SKM-1 (cell line): Measurements from ENCODE around the gene HBS1L.

ENCODE experiments used
- DNase-seq: peaks from one replicate; lab custom pipeline; 2025; ENCODE audit not compliant: unreplicated experiment; lab: John Stamatoyannopoulos, UW

Gene HBS1L

GRCh38 chr6:134954272-134955000 is 100.2 kb downstream of the HBS1L start:
- DNase-seq = no peak

- no peak for DNase-seq
Measured at GRCh38 chr6:134951494-134952263, 102.9 kb downstream of the HBS1L start.

GRCh38 chr6:134950482-134950881 is 104.1 kb downstream of the HBS1L start:
- DNase-seq = no peak

- DNase-seq = no peak
Measured at GRCh38 chr6:134949927-134950326, 104.7 kb downstream of the HBS1L start, which contains the start of gene ALDH8A1. ALDH8A1 (minus strand) TSS chr6:134950101; CDS start chr6:134950053, 48 bp downstream.

GRCh38 chr6:134948691-134949090 is 105.9 kb downstream of the HBS1L start:
- DNase-seq = no peak

GRCh38 chr6:134948142-134948541 is 106.5 kb downstream of the HBS1L start:
- no peak for DNase-seq

- no peak for DNase-seq
Measured at GRCh38 chr6:134945045-134945444, 109.6 kb downstream of the HBS1L start.

- DNase-seq = no peak
Measured at GRCh38 chr6:134943522-134944111, 111.0 kb downstream of the HBS1L start.

- no peak for DNase-seq
Measured at GRCh38 chr6:134938896-134939295, 115.7 kb downstream of the HBS1L start.

- no peak for DNase-seq
Measured at GRCh38 chr6:134937426-134937825, 117.2 kb downstream of the HBS1L start.

- no peak for DNase-seq
Measured at GRCh38 chr6:134936931-134937330, 117.7 kb downstream of the HBS1L start.

GRCh38 chr6:134936476-134936875 is 118.1 kb downstream of the HBS1L start:
- DNase-seq = no peak

- DNase-seq = no peak
Measured at GRCh38 chr6:134934793-134935485, 119.7 kb downstream of the HBS1L start.

GRCh38 chr6:134932535-134933470 is 121.8 kb downstream of the HBS1L start:
- DNase-seq = no peak

GRCh38 chr6:134932098-134932497 is 122.5 kb downstream of the HBS1L start:
- no peak for DNase-seq

- DNase-seq = no peak
Measured at GRCh38 chr6:134930463-134930862, 124.2 kb downstream of the HBS1L start.

GRCh38 chr6:134928151-134928900 is 126.3 kb downstream of the HBS1L start:
- DNase-seq = no peak

- DNase-seq = no peak
Measured at GRCh38 chr6:134925800-134926199, 128.8 kb downstream of the HBS1L start.

GRCh38 chr6:134921721-134922261 is 132.8 kb downstream of the HBS1L start:
- no peak for DNase-seq
